CD4-positive, alpha-beta T cell (primary cell): ENCODE measurements around the gene TBX15. TPM values are rescaled to one million over a fixed set of nuclear protein-coding genes. Genes with fewer than 3 reads are reported as not detected.

Experiments used
- ATAC-seq: fragments of 200-7000 bp; cut with Tn5 transposase; one replicate; pipeline ENCODE4 v1.10.0; 2022; ENCODE audit warnings: mild to moderate bottlenecking; ENCODE audit not compliant: poor library complexity
- CTCF ChIA-PET: fragments of 350-600 bp; sonication (Branson Sonifier 250); formaldehyde crosslinking; loops from one replicate; lab custom pipeline; 2021; ENCODE audit warnings: antibody characterized with exemption, inconsistent platforms; lab: Charles Lee
- POLR2A ChIA-PET: fragments of 350-600 bp; sonication (Branson Sonifier 250); formaldehyde crosslinking; loops from one replicate; lab custom pipeline; 2021; ENCODE audit warnings: antibody characterized with exemption, inconsistent platforms; lab: Charles Lee
- DNase-seq, 14 experiments: peaks; one replicate each; pipeline ENCODE4 v3.0.0-alpha.2; 2013 to 2020; ENCODE audit warnings: mixed read lengths in 2 of 14
- H3K27ac ChIP-seq, 2 donors: one replicate each; pipeline versions ENCODE4 v1.5.1 to v1.7.0; 2013; ENCODE audit warnings: low read length in 2 of 2, low read depth in 1 of 2, mild to moderate bottlenecking in 1 of 2
- H3K27me3 ChIP-seq, 2 experiments: 1 replicate in 1 of 2; 2 replicates in 1 of 2; pipeline versions ENCODE4 v1.6.1 to v1.7.0; 2013; ENCODE audit warnings: low read length in 2 of 2, control low read depth in 1 of 2, mild to moderate bottlenecking in 1 of 2, moderate library complexity in 1 of 2; ENCODE audit not compliant: insufficient read depth in 2 of 2, control insufficient read depth in 1 of 2
- H3K36me3 ChIP-seq: one replicate; pipeline ENCODE4 v1.6.1; 2013; ENCODE audit warnings: low read length, control low read depth; ENCODE audit not compliant: insufficient read depth
- H3K4me1 ChIP-seq: one replicate; pipeline ENCODE4 v1.6.1; 2013; ENCODE audit warnings: low read length, control low read depth; ENCODE audit not compliant: insufficient read depth
- H3K4me3 ChIP-seq: one replicate; pipeline ENCODE4 v1.5.1; 2013; ENCODE audit warnings: mild to moderate bottlenecking, low read length, moderate library complexity
- H3K9me3 ChIP-seq, 2 experiments: 1 replicate in 1 of 2; 2 replicates in 1 of 2; pipeline versions ENCODE4 v1.6.1 to v1.7.0; 2013; ENCODE audit warnings: low read length in 2 of 2, mild to moderate bottlenecking in 2 of 2, control low read depth in 1 of 2, moderate library complexity in 1 of 2; ENCODE audit not compliant: control insufficient read depth in 1 of 2, insufficient read depth in 1 of 2
- H3K27ac Mint-ChIP-seq: one replicate; pipeline ENCODE4 v1.8.0; 2020; ENCODE audit warnings: mixed read lengths
- H3K27me3 Mint-ChIP-seq: one replicate; pipeline ENCODE4 v1.8.0; 2021; ENCODE audit warnings: mixed read lengths
- H3K36me3 Mint-ChIP-seq: one replicate; pipeline ENCODE4 v1.8.0; 2021; ENCODE audit warnings: low read depth, mixed read lengths
- H3K4me1 Mint-ChIP-seq: one replicate; pipeline ENCODE4 v1.8.0; 2021; ENCODE audit warnings: low read depth, mixed read lengths
- H3K4me3 Mint-ChIP-seq: one replicate; pipeline ENCODE4 v1.8.0; 2020; ENCODE audit warnings: mild to moderate bottlenecking, mixed read lengths
- H3K9me3 Mint-ChIP-seq: one replicate; pipeline ENCODE4 v1.8.0; 2020; ENCODE audit warnings: mixed read lengths
- CTCF ChIP-seq: fragments of 200-600 bp; IDR thresholded peaks from one replicate; pipeline ENCODE4 v1.8.0; 2022; ENCODE audit warnings: antibody characterized with exemption, mild to moderate bottlenecking
- intact Hi-C, 2 experiments: fragments of 100-400 bp; cut with DNase I in 1 of 2; cut with micrococcal nuclease in 1 of 2; formaldehyde crosslinking; loops; one replicate each; pipeline versions ENCODE4 v1.15.1 to v1.9.0; 2023 to 2025; cut with DNase I, micrococcal nuclease
- total RNA-seq, 174 experiments: library from RNA in 2 of 174; stranded (reverse) in 2 of 174; gene quantifications; one replicate each; pipeline ENCODE4 v1.2.3 and lab custom pipeline; 2021 to 2026

The TBX15 gene
- total RNA-seq, 2 experiments from 2014 or later: not detected

GRCh38 chr1:118954301-118954905, 33.7 kb downstream of the TBX15 start:
- no peaks in the 10 kb centered on the region for H3K36me3 Mint-ChIP-seq
- ATAC-seq: no peak
- TF ChIP-seq CTCF: no peak
- H3K4me1 Mint-ChIP-seq: no peaks in the 10 kb centered on the region
- Histone ChIP-seq H3K36me3 (no peaks in the 10 kb centered on the region), H3K4me1 (no peaks in the 10 kb centered on the region), H3K27ac (no peak overlapping the region), H3K9me3 (peaks cover 0 to 4% of the 10 kb centered on the region in 2 experiments), H3K4me3 (no peak overlapping the region), H3K27me3 (no peaks in the 10 kb centered on the region)
- H3K9me3 Mint-ChIP-seq: peaks cover 3% of the 10 kb centered on the region
- DNase-seq: no peak
- H3K27me3 Mint-ChIP-seq: no peaks in the 10 kb centered on the region
- POLR2A ChIA-PET: no interaction called here
- CTCF ChIA-PET: interaction anchor here (0.8 kb wide), 1 partner anchor 18 kb away, joined by 3 read pairs; no protein-coding TSS in a partner anchor
- intact Hi-C loops: no loop called here
- H3K4me3 Mint-ChIP-seq: no peak overlapping the region
- H3K27ac Mint-ChIP-seq: no peak overlapping the region

GRCh38 chr1:118951270-118951936, 36.7 kb downstream of the TBX15 start:
- no peak for ATAC-seq
- POLR2A ChIA-PET: no interaction called here
- intact Hi-C loops: no loop called here

GRCh38 chr1:118949315-118949714, 38.8 kb downstream of the TBX15 start:
- Mint-ChIP-seq H3K36me3 (no peaks in the 10 kb centered on the region), H3K27ac (no peak overlapping the region), H3K9me3 (no peaks in the 10 kb centered on the region), H3K27me3 (peaks cover 6% of the 10 kb centered on the region), H3K4me1 (no peaks in the 10 kb centered on the region), H3K4me3 (no peak overlapping the region)
- POLR2A ChIA-PET: no interaction called here
- intact Hi-C loops: no loop called here
- TF ChIP-seq CTCF: no peak
- DNase-seq: no peak
- H3K4me3 ChIP-seq: no peak overlapping the region
- no peak overlapping the region for H3K27ac ChIP-seq
- H3K9me3 ChIP-seq: peaks cover 0 to 3% of the 10 kb centered on the region in 2 experiments
- no peaks in the 10 kb centered on the region for H3K36me3 ChIP-seq
- no peaks in the 10 kb centered on the region for H3K27me3 ChIP-seq
- CTCF ChIA-PET: no interaction called here
- H3K4me1 ChIP-seq: no peaks in the 10 kb centered on the region
- no peak for ATAC-seq

More at GRCh38 chr1:118951270-118951936, 36.7 kb downstream of the TBX15 start:
- Mint-ChIP-seq H3K36me3 (no peaks in the 10 kb centered on the region), H3K9me3 (no peaks in the 10 kb centered on the region), H3K27me3 (peaks cover 6% of the 10 kb centered on the region), H3K4me3 (no peak overlapping the region), H3K4me1 (no peaks in the 10 kb centered on the region), H3K27ac (no peak overlapping the region)
- no peak for TF ChIP-seq CTCF
- Histone ChIP-seq H3K4me1 (no peaks in the 10 kb centered on the region), H3K36me3 (no peaks in the 10 kb centered on the region), H3K27me3 (no peaks in the 10 kb centered on the region), H3K4me3 (no peak overlapping the region), H3K9me3 (peaks cover 0 to 3% of the 10 kb centered on the region in 2 experiments), H3K27ac (no peak overlapping the region)
- CTCF ChIA-PET: no interaction called here
- DNase-seq: no peak
